HEK293 (cell line): Measurements from ENCODE around the gene ANKRD39.

Experiments
- EGR2 ChIP-seq: fragments of 450-650 bp; formaldehyde crosslinking; IDR thresholded peaks from 2 replicates; pipeline ENCODE4 v1.5.1; 2016; ENCODE audit warnings: low read depth, missing biosample characterization, missing genetic modification characterization
- GLIS1 ChIP-seq: fragments of 450-650 bp; formaldehyde crosslinking; IDR thresholded peaks from 2 replicates; pipeline ENCODE4 v1.5.1; 2016; ENCODE audit warnings: missing biosample characterization, missing genetic modification characterization
- IKZF3 ChIP-seq: fragments of 450-650 bp; IDR thresholded peaks from 2 replicates; pipeline ENCODE4 v1.5.0; 2018; ENCODE audit warnings: missing biosample characterization, mild to moderate bottlenecking, missing genetic modification characterization, moderate library complexity
- MEIS1 ChIP-seq: sonication (generic); formaldehyde crosslinking; IDR thresholded peaks from 2 replicates; pipeline ENCODE4 v1.8.1; 2022; ENCODE audit warnings: missing genetic modification reagents, mild to moderate bottlenecking, borderline replicate concordance
- SCRT1 ChIP-seq: fragments of 450-650 bp; formaldehyde crosslinking; IDR thresholded peaks from 2 replicates; pipeline ENCODE4 v1.5.1; 2016; ENCODE audit warnings: missing biosample characterization, missing genetic modification characterization, borderline replicate concordance
- SETDB1 ChIP-seq: IDR thresholded peaks from one replicate; pipeline ENCODE4 v1.6.1; 2017; ENCODE audit warnings: mild to moderate bottlenecking, low read length, moderate library complexity, mixed read lengths; ENCODE audit not compliant: insufficient read length
- SP3 ChIP-seq: fragments of 450-650 bp; formaldehyde crosslinking; IDR thresholded peaks from 2 replicates; pipeline ENCODE4 v1.5.1; 2016; ENCODE audit warnings: missing biosample characterization, missing genetic modification characterization
- ZBTB49 ChIP-seq: fragments of 450-650 bp; formaldehyde crosslinking; IDR thresholded peaks from 2 replicates; pipeline ENCODE4 v1.5.1; 2016; ENCODE audit warnings: missing biosample characterization, missing genetic modification characterization, low read depth
- ZEB2 ChIP-seq: fragments of 450-650 bp; formaldehyde crosslinking; IDR thresholded peaks from 2 replicates; pipeline ENCODE4 v1.5.1; 2016; ENCODE audit warnings: missing biosample characterization, missing genetic modification characterization
- ZFHX2 ChIP-seq: fragments of 450-650 bp; formaldehyde crosslinking; conservative IDR thresholded peaks from 2 replicates; pipeline ENCODE4 v1.5.1; 2016; ENCODE audit warnings: missing biosample characterization, missing genetic modification characterization
- ZNF132 ChIP-seq: fragments of 450-650 bp; formaldehyde crosslinking; IDR thresholded peaks from 2 replicates; pipeline ENCODE4 v1.5.1; 2017; ENCODE audit warnings: missing biosample characterization, missing genetic modification characterization, borderline replicate concordance
- ZNF148 ChIP-seq: fragments of 450-650 bp; formaldehyde crosslinking; IDR thresholded peaks from 2 replicates; pipeline ENCODE4 v1.5.0; 2017; ENCODE audit warnings: missing biosample characterization, missing genetic modification characterization, borderline replicate concordance
- ZNF16 ChIP-seq: fragments of 450-650 bp; formaldehyde crosslinking; IDR thresholded peaks from 2 replicates; pipeline ENCODE4 v1.5.1; 2016; ENCODE audit warnings: low read depth, missing biosample characterization, missing genetic modification characterization
- ZNF266 ChIP-seq: fragments of 450-650 bp; formaldehyde crosslinking; IDR thresholded peaks from 2 replicates; pipeline ENCODE4 v1.5.1; 2016; ENCODE audit warnings: missing biosample characterization, missing genetic modification characterization, low read depth
- ZNF311 ChIP-seq: fragments of 450-650 bp; formaldehyde crosslinking; IDR thresholded peaks from 2 replicates; pipeline ENCODE4 v1.5.1; 2017; ENCODE audit warnings: missing biosample characterization, missing genetic modification characterization, borderline replicate concordance
- ZNF362 ChIP-seq: fragments of 450-650 bp; formaldehyde crosslinking; IDR thresholded peaks from 2 replicates; pipeline ENCODE4 v1.5.1; 2016; ENCODE audit warnings: missing biosample characterization, missing genetic modification characterization
- ZNF398 ChIP-seq: fragments of 450-650 bp; formaldehyde crosslinking; IDR thresholded peaks from 2 replicates; pipeline ENCODE4 v1.5.1; 2017; ENCODE audit warnings: missing biosample characterization, missing genetic modification characterization
- ZNF426 ChIP-seq: fragments of 450-650 bp; formaldehyde crosslinking; IDR thresholded peaks from 2 replicates; pipeline ENCODE4 v1.5.1; 2017; ENCODE audit warnings: missing biosample characterization, missing genetic modification characterization, mild to moderate bottlenecking, inconsistent platforms, moderate library complexity
- ZNF449 ChIP-seq: fragments of 450-650 bp; formaldehyde crosslinking; IDR thresholded peaks from 2 replicates; pipeline ENCODE4 v1.5.1; 2017; ENCODE audit warnings: missing biosample characterization, mild to moderate bottlenecking, missing genetic modification characterization, moderate library complexity
- ZNF518A ChIP-seq: fragments of 450-650 bp; formaldehyde crosslinking; conservative IDR thresholded peaks from 2 replicates; pipeline ENCODE4 v1.5.1; 2016; ENCODE audit warnings: low read depth, missing biosample characterization, missing genetic modification characterization
- ZNF544 ChIP-seq: fragments of 450-650 bp; formaldehyde crosslinking; IDR thresholded peaks from 2 replicates; pipeline ENCODE4 v1.5.0; 2017; ENCODE audit warnings: missing biosample characterization, missing genetic modification characterization
- ZNF600 ChIP-seq: fragments of 450-650 bp; formaldehyde crosslinking; IDR thresholded peaks from 2 replicates; pipeline ENCODE4 v1.5.1; 2016; ENCODE audit warnings: missing biosample characterization, missing genetic modification characterization
- ZNF670 ChIP-seq: fragments of 450-650 bp; formaldehyde crosslinking; IDR thresholded peaks from 2 replicates; pipeline ENCODE4 v1.5.1; 2016; ENCODE audit warnings: missing biosample characterization, missing genetic modification characterization, low read depth
- ZNF777 ChIP-seq: fragments of 450-650 bp; formaldehyde crosslinking; IDR thresholded peaks from 2 replicates; pipeline ENCODE4 v1.5.1; 2017; ENCODE audit warnings: missing biosample characterization, missing genetic modification characterization, borderline replicate concordance
- ZNF785 ChIP-seq: fragments of 450-650 bp; formaldehyde crosslinking; IDR thresholded peaks from 2 replicates; pipeline ENCODE4 v1.5.1; 2016; ENCODE audit warnings: missing biosample characterization, missing genetic modification characterization

Gene ANKRD39

GRCh38 chr2:96857667-96858372 lies at the start of gene ANKRD39 (continued):
- TF ChIP-seq EGR2 (tag by site-specific recombination) (no peak), ZNF544 (no peak), ZNF132 (no peak), ZNF426 (no peak), SETDB1 (no peak), IKZF3 (0 out of 2 replicates have a peak, but pooled peaks have one; percentile 33), ZNF362 (tag by site-specific recombination) (no peak), ZNF670 (tag by site-specific recombination) (no peak), ZNF266 (no peak), ZNF785 (tag by site-specific recombination) (no peak), ZNF16 (tag by site-specific recombination) (no peak), ZEB2 (tag by site-specific recombination) (0 out of 2 replicates have a peak, but pooled peaks have one; percentile 35), MEIS1 (CRISPR knock-in tag) (no peak), GLIS1 (tag by site-specific recombination) (peak; percentile 70), ZNF600 (tag by site-specific recombination) (no peak; the same call in 1 of the 2 replicates), ZNF311 (tag by site-specific recombination) (no peak), ZNF148 (tag by site-specific recombination) (no peak), ZFHX2 (tag by site-specific recombination) (no peak), SCRT1 (no peak), ZNF398 (tag by site-specific recombination) (no peak), ZNF777 (tag by site-specific recombination) (peak; percentile 69; the same call in 1 of the 2 replicates), ZNF518A (tag by site-specific recombination) (no peak), SP3 (tag by site-specific recombination) (peak; percentile 90), ZBTB49 (tag by site-specific recombination) (no peak), ZNF449 (tag by site-specific recombination) (no peak)
